ENCODE measurements around the gene CPM.

GRCh38 chr12:68815232-68815927 is 117.6 kb downstream of the CPM start:
- TF ChIP-seq CTCF (optimal IDR thresholded peaks at IDR 0.05 in 1 of 3, IDR thresholded peaks at IDR 0.05 in 1 of 3, conservative IDR thresholded peaks at IDR 0.05 in 1 of 3; ENCODE audit: extremely low read depth in 1 of 3, insufficient read depth in 2 of 3, low read length in 3 of 3) (no peak), EZH2 (IDR thresholded peaks at IDR 0.05; ENCODE audit: low read length) (no peak)

Data from keratinocyte (primary cell).